ENCODE data around the gene TMEM132E.

TMEM132E gene

DNA sequence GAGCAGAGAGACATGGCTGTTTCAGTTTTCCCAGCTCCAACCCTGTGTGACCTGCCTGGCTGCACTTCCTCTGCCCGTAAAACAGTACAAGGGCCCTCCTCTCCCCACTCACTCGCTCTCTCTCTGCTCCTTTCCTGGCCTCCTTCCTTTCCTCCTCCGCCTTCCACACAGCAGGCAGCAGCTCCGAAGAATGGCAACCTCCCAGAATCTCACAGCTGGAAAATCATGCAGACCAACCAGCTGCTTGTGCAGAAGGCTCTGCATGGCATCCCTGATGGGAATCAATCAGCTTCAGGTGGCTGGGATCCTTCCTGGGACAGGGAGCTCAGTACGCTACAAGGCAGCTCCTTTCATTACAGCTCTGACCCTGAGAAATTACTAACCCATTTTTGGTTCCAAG, 27.4 kb downstream of the TMEM132E start:
- no peak for DNase-seq

GRCh38 chr17:34607917-34608316, 28.5 kb downstream of the TMEM132E start:
- no peak for DNase-seq

- DNase-seq: no peak
Observed at GRCh38 chr17:34609210-34609609, 29.8 kb downstream of the TMEM132E start.

DNA sequence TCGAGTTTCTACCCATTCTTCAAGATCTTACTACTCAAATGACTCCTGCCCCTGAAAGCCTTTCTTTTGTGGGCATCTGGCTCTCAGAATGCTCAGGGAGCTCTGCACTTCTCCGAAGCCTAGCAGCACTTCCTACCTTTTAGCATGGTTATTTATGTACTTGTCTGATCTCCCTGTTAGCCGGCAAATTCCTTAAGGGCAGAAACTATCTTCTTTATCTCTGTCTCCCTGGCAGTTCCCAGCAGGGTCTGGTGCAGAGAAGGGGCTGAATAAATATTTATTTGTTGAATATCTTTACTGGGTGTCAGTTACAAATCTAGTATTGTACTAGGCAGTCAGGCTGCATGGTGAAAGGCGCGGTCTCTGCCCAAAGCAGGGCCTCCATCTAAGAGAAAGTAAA, 30.7 kb downstream of the TMEM132E start:
- DNase-seq: no peak

DNA sequence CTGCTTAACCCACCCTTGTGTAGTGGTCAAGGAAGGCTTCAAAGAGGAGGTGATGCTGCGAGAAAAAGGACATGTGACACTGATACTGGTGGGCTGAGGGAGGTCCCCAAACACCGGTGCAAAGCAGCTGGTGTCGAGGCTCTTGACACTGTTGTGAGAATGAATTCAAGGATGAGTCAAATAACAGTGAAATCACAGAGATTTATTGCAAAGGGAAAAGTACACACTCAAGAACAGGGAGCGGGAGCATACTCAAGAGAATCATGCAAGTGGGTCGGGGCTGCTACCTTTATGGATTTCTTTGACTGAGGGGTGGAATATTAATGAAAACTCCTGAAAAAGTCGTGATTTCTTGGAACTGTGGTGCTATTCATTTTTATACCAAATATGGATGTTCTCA, 31.1 kb downstream of the TMEM132E start:
- no peak for DNase-seq

DNA sequence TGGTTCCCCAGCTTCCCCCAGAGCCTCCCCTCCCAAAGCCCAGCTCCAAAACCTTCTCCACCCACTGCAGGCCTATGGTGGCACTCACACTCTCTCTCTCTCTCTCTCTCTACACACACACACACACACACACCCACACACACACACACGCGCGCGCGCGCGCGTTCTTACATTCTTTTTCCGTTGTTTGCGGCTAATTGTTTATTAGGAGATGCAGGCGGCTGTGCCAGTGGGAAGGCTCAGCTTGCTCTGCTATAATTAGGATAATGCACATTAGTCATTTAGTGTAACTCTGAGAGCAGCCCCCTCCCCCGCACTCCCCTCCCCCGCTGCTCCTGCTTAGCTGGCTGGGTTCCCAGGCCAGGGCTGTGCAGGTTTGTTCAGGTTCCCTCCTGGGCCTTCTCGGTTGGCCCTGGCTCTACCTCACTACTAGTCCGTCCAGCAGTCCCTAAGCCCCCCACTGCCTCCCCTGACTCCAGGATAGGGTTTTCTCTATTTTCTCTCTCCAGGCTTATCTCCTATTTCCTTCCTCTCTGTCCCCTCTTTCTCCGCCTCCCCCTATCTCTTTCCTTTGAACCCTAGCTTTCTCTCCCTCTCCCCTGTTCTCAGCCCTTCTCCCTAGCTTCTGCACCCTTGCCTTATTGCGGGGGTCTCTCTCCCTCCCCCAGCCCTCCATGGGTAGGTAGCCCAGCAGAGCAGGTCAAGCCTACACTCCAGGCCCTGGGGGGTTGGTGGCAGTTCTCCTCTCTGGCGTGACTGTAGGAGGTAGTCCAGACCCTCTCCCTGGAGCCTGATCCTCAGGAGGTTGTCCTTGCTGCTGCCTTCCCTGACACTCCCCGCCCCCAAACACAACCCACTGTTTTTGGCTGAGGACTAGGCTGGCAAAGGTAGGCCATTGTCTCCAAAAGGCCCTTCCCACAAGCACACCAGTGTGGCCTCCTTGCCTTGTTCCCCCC, 34.0 kb downstream of the TMEM132E start:
- DNase-seq: no peak

DNA sequence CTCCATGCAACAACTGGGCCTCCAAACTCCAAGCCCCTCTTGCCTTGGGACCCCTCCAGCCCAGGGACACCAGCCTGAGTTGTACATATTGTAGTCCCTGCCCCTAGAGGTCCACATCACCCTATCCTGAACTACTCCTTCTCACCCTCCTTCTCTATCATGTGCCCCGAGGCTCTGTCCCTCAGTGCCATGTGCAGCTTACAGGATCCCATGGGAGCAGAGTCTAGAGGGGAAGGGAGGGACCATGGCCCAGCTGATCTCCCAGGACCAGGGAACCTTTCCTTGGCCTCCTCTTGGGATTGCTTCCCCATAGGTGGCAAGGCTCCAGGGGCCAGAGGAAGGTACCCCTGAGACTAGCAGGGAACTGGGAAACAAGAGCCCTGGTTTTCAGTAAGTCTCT, 35.3 kb downstream of the TMEM132E start:
- no peak for DNase-seq

- DNase-seq: no peak
Observed at GRCh38 chr17:34615326-34615725, 35.9 kb downstream of the TMEM132E start.

DNA sequence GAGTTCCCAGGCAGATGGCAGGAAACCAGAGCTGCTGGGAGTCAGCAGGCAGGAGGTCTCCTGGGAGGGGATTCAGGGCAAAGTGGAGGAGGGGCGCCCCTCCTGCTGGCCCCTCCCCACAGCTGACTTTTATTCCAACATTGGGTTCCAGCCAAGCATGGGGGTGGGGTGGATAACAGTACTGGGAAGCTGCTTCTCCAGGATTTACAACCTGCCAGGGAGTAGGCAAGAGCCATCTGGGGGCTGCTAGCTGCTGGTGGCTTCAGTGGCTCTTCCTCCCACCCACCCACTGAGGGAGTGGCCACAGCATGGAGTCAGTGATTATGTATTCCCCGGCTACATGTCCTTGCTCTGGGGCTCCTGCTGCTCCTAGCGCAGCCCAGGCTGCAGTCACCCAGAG, 36.8 kb downstream of the TMEM132E start:
- DNase-seq: no peak

DNA sequence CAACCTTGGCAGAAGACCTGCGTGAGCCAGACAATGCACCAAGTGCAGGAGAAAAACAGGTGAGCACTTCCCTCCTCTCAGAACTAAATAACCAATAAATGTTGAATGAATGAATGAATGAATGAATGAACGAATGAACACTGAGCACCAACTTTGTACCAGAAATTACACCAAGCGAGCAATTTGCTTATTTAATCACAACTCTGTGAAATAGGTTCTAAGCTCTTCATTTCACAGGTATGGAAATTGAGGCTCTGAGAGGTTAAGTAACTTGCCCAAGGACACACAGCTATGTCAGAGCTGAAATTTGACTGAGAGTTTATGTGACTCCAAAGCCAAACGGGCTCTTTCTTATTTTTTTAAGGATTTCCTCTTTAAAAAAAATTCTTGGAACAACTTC, 38.0 kb downstream of the TMEM132E start:
- DNase-seq: no peak

- DNase-seq: no peak
Observed at GRCh38 chr17:34619687-34620217, 40.4 kb downstream of the TMEM132E start.

DNA sequence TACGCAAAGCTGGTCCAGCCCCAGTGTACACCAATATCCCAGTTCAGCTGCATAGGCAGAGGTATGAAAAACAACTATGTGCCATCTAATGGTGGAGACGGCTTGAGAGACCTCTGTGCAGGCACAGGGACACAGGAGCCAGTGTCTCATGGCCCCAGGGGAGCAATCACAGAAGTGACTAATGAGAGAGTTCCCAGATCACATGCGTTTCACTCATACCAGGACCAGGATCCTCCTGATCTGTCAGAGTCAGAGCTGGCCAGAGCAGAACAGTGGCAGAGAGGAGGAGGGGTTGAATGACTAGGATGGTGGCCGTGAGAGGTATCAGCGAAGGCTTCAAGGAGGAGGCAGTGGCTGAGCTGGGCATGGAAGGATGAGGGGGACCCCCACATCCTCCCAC, 41.1 kb downstream of the TMEM132E start:
- no peak for DNase-seq

- DNase-seq: no peak
Observed at GRCh38 chr17:34622862-34623623, 43.7 kb downstream of the TMEM132E start.

DNA sequence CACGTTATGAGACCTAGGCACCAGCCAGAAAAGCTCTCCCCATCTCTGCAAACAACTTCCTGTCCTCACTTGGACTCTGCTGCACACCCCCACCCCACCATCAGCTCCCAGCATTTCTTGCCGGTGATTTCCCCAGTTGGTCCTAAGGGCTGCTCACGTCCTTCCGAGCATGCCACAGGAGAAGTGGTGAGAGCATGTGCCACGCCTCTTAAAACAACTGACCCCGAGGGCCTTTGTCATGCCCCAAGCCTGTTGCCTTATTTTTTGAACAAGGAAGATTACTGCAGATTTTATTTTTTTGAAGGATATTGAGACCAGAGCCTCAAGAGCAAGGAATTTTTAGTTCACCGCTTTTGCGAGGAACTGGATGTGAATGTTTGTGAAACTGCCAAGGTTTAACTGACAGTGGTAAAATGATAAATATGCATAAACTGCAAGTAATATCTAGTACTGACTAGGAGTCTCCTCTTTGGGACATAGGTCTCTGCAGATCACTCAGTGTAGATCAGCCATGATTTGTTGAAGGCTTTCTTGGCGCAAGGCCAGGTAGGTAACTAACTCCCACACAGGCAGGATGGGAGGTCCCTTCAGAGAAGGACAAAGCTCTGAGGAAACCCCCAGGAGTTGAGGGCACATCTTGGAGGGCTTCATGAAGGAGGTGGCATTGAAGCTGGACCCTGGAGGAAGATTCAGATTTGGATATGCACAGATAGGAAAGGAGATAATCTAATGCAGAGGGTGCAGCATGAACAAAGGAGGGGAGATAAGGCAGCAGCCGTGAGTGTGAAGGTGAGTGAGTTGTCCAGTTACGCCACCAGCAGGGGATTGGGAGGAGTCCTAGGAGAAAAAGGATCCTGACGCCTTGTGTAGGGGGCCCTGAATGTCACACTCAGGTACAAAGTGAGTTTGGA, 44.7 kb downstream of the TMEM132E start:
- DNase-seq: no peak

DNA sequence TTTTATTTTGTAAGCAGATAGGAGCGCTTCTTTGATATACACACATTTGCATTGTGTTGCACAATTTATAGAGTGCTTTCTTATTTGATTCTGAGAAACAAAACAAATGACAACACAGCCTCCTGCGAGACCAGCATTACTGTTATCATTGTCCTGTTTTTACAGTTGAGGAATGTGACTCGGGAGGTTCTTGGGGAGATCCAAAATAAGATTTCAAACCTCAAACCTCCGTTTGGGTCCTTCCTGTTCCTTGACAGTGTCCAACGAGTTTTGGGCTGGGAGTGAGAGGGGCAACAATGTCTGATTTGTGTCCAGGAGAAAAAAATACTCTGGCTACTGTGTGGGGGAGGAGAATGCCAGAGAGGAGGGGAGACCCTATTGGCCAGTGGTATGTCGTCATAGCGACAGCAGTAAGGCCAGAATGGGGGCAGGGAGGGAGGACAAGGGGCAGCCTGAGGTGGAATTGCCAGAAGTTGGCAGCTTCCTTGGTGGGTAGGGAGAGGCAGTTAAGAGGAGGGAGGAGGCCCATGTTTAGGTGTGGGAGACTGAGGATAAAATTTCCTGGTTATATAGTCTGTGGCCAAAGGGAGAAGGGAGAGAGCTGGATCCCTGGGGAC, 45.5 kb downstream of the TMEM132E start:
- DNase-seq: no peak

GRCh38 chr17:34626121-34626681, 46.8 kb downstream of the TMEM132E start:
- DNase-seq: no peak

GRCh38 chr17:34628879-34629278, 49.5 kb downstream of the TMEM132E start:
- no peak for DNase-seq

GRCh38 chr17:34633351-34633750, 54.0 kb downstream of the TMEM132E start:
- DNase-seq: no peak

DNA sequence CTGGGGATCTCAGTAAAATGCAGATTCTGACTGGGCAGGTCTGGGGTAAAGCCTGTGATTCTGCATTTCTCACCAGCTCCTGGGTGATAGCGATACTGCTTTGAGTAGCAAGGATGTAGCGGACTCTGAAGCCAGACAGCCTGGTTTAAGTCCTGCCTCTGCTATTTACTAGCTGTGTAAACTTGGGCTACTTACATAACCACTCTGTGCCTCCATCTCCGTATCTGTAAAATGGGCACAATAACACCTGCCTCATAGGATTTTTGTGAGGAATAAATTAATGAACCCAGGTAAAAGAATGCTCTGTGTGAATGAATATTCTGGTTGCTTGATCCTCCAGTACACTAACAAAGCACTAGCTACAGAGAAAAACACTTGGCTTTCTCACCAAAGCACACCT, 54.4 kb downstream of the TMEM132E start:
- DNase-seq: no peak

- DNase-seq: no peak
Observed at GRCh38 chr17:34634551-34635160, 55.3 kb downstream of the TMEM132E start.

DNA sequence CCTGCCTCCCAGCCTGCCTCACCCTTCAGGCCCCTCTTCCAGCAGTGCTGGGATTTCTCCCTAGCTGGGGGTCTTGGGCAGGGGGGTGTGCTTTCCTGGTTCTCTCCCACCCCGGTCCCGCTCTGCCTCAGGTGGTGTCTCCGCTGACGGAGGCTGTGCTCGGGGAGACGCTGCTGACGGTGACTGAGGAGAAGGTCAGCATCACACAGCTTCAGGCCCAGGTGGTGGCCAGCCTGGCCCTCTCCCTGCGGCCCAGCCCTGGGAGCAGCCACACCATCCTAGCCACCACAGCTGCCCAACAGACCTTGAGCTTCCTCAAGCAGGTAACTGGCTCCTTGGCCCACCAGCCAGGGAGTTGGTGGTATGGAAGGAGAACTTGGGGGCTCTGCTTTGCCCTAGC, 56.5 kb downstream of the TMEM132E start:
- no peak for DNase-seq

Data from SHP77 treated with DMSO at 0.1 percent for 48 hours (cell line).